ENCODE data around the gene ZNF653.
"Not testable (repeated sequence)": the region's sequence is repeated elsewhere in the genome, so short reads cannot be mapped to it uniquely, and the experiment has no call there.

ZNF653 gene

DNA sequence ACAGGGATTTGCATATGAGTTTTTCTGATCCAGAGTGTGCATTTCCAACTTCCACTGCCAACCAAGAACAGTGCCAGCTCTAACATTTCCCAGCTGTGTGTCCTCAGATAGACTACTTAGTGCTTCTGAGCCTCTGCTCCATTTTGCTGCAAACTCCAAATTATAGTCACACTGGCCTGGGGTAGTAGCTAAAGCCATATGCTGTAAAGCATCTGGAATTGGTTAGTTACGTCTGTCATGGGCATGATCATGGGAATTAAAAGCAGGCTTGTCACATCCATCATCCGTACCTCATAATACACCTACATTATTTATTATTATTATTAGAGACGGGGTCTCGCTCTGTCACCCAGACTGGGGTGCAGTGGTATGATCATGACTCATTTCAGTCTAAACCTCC is 31.9 kb downstream of the ZNF653 start:
- no peak overlapping the region for H3K27ac ChIP-seq
- TF ChIP-seq ZFX (IDR thresholded peaks at IDR 0.05; ENCODE audit: borderline replicate concordance) = no peak
- no peak for TF ChIP-seq CTCF (IDR thresholded peaks at IDR 0.05)

DNA sequence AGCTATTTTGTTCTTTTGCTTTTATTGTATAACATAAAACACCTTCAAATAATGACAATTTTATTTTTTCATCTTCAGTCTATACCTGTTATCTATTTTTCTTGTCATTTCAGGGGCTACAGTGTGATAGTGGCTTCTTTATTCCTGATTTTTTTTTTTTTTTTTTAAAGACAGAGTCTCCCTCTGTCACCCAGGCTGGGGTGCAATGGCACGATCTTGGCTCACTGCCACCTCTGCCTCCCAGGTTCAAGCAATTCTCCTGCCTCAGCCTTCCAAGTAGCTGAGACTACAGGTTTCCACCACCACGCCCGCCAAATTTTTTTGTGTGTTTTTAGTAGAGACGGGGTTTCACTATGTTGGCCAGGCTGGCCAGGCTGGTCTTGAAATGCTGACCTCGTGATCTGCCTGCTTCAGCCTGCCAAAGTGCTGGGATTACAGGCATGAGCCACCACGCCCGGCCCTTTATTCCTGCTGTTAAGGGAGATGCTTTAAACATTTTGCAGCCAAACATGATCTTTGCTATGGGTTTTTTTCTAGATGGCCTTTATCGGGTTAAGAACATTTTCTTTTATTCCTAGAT is 37.3 kb downstream of the ZNF653 start:
- not testable (repeated sequence) for H3K27ac ChIP-seq

DNA sequence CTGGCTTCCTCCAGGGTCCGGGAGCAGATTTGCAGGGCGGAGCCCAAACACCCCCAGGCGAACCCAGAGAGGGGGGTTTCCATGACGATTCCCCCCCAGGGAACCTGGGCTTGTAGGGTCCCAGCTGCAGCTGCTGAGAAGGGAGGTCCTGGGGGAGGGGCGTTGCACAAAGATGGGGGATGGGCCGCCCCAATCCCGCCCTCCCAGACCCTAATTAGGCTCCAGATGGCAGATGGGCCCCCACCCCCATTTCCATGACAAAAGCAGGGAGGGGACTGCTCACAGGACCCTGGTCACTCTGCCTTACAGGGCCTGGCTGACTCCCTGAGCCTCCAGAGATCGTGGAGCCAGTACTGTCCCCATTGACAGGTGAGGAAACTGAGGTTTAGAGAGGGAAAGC is 40.0 kb downstream of the ZNF653 start:
- no peak overlapping the region for H3K27ac ChIP-seq
- TF ChIP-seq ZFX (IDR thresholded peaks at IDR 0.05; ENCODE audit: borderline replicate concordance) = no peak

DNA sequence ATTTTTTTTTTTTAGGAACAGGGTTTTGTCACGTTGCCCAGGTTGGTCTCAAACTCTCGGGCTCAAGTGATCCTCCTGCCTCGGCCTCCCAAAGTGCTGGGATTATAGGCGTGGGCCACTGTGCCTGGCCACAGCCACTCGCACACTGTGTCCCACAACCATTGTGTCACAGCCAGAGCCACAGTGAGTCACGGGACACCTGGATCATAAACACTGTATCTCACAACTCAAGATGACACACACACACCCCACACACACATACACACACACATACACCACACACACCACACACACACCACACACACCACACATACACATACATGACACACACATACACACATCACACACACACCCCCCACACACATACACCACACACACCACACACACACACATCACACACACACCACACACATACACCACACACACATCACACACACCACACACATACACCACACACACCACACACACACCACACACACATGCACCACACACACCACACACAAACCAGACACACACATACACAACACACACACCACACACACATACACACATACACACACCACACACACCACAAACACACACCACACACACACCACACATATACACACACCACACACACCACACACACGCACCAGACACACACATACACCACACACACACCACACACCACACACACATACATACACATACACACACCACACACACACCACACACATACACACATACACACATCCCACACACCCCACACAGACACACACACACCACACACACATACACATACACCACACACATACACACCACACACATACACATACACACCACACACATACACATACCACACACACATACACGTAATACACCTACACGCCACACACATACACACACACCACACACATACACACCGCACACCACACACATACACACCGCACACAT is 41.0 kb downstream of the ZNF653 start:
- no peak overlapping the region for H3K27ac ChIP-seq
- TF ChIP-seq ZFX (IDR thresholded peaks at IDR 0.05; ENCODE audit: borderline replicate concordance) (no peak), CTCF (IDR thresholded peaks at IDR 0.05) (no peak)

DNA sequence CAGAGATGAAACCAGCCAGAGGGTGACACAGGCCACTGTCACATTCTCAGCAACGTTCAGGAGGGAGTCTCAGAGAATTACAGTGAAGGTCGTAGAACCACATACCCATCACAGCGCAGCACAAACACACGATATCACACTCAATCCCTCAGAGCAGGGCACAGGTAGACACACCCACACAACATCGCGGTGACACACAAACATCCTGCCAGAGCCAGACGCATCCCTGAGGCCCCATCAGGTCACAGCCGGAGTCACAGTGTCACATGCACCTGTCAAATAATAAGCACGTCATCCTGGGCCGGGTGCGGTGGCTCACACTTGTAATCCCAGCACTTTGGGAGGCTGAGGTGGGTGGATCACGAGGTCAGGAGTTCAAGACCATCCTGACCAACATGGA is 42.2 kb downstream of the ZNF653 start:
- no peak overlapping the region for H3K27ac ChIP-seq
- TF ChIP-seq ZFX (IDR thresholded peaks at IDR 0.05; ENCODE audit: borderline replicate concordance) (no peak), CTCF (IDR thresholded peaks at IDR 0.05) (no peak)

- no peak for TF ChIP-seq ZFX (IDR thresholded peaks at IDR 0.05; ENCODE audit: borderline replicate concordance)
- TF ChIP-seq CTCF (IDR thresholded peaks at IDR 0.05) = no peak
- no peak overlapping the region for H3K27ac ChIP-seq
Observed at GRCh38 chr19:11461453-11461852, 44.2 kb downstream of the ZNF653 start.

GRCh38 chr19:11460207-11460606 is 45.4 kb downstream of the ZNF653 start:
- TF ChIP-seq CTCF (IDR thresholded peaks at IDR 0.05) (peak; percentile 36), ZFX (IDR thresholded peaks at IDR 0.05; ENCODE audit: borderline replicate concordance) (no peak)
- H3K27ac ChIP-seq = no peak overlapping the region

GRCh38 chr19:11458912-11459311 is 46.7 kb downstream of the ZNF653 start:
- not testable (repeated sequence) for H3K27ac ChIP-seq
